ENCODE data around the gene ZNF563. TPM values are rescaled to one million over a fixed set of nuclear protein-coding genes. Genes with fewer than 3 reads are reported as not detected.
"Not testable (repeated sequence)": the region's sequence is repeated elsewhere in the genome, so short reads cannot be mapped to it uniquely, and the experiment has no call there.

Gene ZNF563
- total RNA-seq, 1 donor from 2014 or later = 4.2 TPM

DNA sequence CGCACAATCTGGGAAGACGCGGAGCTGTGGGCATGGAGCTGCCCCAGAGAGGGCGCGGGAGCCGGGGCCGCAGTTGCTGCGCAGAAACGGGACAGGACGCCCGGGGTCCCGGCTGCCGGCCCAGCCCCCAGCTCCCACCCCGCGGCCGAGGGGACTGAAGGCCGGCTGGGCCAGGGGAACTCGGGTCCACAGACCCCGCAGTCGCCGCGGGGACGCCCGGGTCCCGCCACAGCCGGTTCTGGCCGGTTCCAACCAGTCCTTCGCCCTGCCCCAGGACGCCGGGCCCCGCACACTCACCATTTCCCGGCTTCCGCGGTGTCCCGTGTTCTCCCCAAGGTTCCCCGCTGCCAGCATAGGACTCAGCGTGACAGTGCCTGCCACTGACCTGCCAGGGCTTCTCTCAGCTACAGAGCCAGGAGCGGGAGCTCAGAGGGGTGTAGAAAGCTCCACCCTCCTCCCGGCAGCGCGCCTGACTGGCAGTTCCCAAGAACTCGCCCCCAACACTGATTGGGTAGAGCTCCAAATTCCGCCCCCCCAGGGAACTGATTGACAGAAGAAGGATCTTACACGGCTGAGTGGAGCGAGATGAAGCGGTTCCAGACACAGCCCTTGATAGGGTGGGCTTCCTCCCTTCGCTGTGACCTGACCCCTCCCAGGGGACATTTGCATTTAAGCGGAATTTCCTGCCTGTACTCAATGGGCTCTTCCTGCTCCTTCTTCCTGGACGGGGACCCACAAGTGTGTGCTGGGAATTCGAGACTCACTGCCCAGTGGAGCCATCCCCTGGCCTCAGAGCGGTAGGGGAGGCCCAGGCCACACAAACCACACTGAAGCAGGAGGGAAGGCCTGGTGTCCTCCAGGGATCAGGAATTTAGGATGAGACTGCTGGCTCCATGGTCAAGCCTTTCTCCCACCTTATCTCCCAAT is 32.1 kb upstream of the ZNF563 start, which contains the start of gene ZNF442:
TSS of gene ZNF442 (minus strand) at position 448 of the 927 bp plus-strand sequence. CDS start 2,052 bp downstream, outside the sequence.
- intact Hi-C loops (cut with DNase I) = no loop called here
- Histone ChIP-seq H3K4me3 (peak within 1 kb of the TSS; percentile 88), H3K9me3 (no peaks in the 10 kb centered on the region), H3K27me3 (no peaks in the 10 kb centered on the region), H3K27ac (peak within 1 kb of the TSS; percentile 93), H3K4me1 (peaks cover 15% of the 10 kb centered on the region), H3K36me3 (no peaks in the 10 kb centered on the region)
- TF ChIP-seq, protein P1, sequence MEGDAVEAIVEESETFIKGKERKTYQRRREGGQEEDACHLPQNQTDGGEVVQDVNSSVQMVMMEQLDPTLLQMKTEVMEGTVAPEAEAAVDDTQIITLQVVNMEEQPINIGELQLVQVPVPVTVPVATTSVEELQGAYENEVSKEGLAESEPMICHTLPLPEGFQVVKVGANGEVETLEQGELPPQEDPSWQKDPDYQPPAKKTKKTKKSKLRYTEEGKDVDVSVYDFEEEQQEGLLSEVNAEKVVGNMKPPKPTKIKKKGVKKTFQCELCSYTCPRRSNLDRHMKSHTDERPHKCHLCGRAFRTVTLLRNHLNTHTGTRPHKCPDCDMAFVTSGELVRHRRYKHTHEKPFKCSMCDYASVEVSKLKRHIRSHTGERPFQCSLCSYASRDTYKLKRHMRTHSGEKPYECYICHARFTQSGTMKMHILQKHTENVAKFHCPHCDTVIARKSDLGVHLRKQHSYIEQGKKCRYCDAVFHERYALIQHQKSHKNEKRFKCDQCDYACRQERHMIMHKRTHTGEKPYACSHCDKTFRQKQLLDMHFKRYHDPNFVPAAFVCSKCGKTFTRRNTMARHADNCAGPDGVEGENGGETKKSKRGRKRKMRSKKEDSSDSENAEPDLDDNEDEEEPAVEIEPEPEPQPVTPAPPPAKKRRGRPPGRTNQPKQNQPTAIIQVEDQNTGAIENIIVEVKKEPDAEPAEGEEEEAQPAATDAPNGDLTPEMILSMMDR (IDR thresholded peaks at IDR 0.05) = peak; percentile 70
- peak; percentile 98 for ATAC-seq
- DNase-seq = peak; percentile 96

DNA sequence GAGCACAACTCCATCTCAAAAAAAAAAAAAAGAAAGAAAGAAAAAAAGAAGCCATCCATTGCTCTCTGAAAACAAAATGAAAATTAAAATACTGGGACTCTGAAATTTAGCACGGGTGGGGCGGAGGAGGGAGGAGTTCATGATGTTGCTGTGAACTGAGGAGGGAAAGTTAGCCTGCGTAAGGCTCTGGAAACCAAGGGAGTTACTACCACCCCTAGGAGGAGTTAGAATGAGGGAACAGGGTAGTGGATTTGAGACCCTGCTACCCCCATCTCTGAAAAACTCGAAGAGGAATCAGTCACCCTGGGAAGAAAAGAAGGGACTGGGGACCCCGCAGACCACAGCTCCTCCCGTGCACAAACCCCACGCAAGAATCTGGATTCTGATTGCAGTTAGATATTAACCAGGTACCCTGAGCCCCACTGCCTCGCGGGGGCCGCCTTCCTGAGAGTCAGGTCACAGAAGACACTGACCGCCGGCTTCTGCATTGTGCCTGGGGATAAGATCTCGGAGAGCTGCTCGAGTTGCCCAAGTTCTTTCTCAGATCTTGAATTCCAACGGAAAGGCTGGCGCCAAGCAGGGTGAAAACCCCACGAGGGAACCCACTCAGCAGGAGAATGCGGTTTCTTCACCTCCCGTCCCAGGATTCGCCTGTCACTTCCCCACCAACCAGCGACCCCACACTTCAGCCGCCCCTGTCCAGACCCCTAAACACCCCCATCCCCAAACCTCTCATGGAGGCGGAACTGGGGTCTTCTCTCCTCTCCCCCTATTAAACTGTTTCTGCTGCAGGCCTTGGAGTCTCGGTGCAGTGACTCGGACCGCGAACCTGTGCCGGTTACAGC is 31.2 kb upstream of the ZNF563 start:
- DNase-seq (peak; percentile 68), ATAC-seq (peak; percentile 4)
- TF ChIP-seq, protein P1 (IDR thresholded peaks at IDR 0.05) = no peak
- intact Hi-C loops (cut with DNase I) = no loop called here
- H3K4me3 ChIP-seq = peak overlapping the region; percentile 88
- no peaks in the 10 kb centered on the region for H3K27me3 ChIP-seq
- H3K4me1 ChIP-seq = peaks cover 15% of the 10 kb centered on the region
- H3K9me3 ChIP-seq = no peaks in the 10 kb centered on the region
- H3K27ac ChIP-seq = peak overlapping the region; percentile 93
- no peaks in the 10 kb centered on the region for H3K36me3 ChIP-seq

DNA sequence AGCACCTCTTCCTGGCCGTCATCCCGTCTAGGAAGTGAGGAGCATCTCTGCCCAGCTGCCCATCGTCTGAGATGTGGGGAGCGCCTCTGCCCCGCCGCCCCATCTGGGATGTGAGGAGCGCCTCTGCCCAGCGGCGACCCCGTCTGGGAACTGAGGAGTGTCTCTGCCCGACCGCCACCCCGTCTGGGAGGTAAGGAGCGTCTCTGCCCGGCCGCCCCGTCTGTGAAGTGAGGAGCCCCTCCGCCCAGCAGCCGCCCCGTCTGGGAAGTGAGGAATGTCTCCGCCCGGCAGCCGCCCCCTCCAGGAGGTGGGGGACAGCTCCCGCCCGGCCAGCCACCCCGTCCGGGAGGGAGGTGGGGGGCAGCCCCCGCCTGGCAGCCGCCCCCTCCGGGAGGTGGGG is 28.8 kb upstream of the ZNF563 start:
- ATAC-seq; H3K27me3 ChIP-seq; DNase-seq; H3K4me3 ChIP-seq; H3K36me3 ChIP-seq; H3K27ac ChIP-seq; H3K9me3 ChIP-seq; intact Hi-C loops (cut with DNase I): not testable (repeated sequence)
- peaks cover 15% of the 10 kb centered on the region for H3K4me1 ChIP-seq

DNA sequence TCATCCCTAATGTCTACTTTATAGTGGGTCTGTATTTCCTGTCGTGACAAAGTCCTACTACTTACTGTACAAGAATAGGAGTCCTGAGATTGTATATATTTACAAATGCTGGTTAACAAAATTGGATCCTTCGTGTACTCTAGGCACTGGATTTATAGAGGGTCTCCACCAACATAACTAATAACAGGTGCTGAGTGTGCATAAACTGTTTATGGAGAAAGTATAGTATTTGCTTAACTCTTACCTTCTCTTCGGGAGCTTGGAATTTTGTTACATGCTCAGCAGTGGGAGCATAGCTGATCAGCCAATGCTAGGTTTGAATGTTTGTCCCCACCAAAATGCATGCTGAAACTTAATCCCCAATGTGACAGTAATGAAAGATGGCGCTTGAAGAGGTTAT is 19.9 kb upstream of the ZNF563 start:
- Histone ChIP-seq H3K27me3 (no peaks in the 10 kb centered on the region), H3K4me1 (no peaks in the 10 kb centered on the region), H3K27ac (no peak overlapping the region), H3K9me3 (peaks cover 45% of the 10 kb centered on the region), H3K4me3 (no peak overlapping the region), H3K36me3 (peaks cover 19% of the 10 kb centered on the region)
- TF ChIP-seq, protein P1 (IDR thresholded peaks at IDR 0.05) = no peak
- no peak for ATAC-seq
- intact Hi-C loops (cut with DNase I) = no loop called here
- DNase-seq = no peak

DNA sequence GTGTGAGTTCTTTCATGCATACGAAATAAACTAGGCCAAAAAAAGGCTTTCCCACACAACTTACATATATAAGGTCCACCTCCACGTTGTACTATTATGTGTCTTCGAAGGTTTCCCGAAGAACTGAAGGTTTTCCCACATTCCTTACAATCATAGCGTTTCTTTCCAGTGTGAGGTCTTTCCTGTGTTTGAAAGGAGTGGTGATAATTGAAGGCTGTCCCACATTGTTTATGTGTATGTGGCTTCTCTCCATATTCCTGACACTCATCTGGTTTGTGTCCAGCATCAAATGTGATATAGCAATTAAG is 17.4 kb upstream of the ZNF563 start:
- intact Hi-C loops (cut with DNase I) = no loop called here
- Histone ChIP-seq H3K27me3 (no peaks in the 10 kb centered on the region), H3K4me3 (no peak overlapping the region), H3K9me3 (peaks cover 57% of the 10 kb centered on the region), H3K4me1 (no peaks in the 10 kb centered on the region), H3K27ac (no peak overlapping the region), H3K36me3 (peaks cover 19% of the 10 kb centered on the region)
- no peak for ATAC-seq
- no peak for DNase-seq
- TF ChIP-seq, protein P1 (IDR thresholded peaks at IDR 0.05) = no peak

All from upper lobe of right lung (tissue), 1 donor.